ENCODE data around the gene DOCK2.

DNA sequence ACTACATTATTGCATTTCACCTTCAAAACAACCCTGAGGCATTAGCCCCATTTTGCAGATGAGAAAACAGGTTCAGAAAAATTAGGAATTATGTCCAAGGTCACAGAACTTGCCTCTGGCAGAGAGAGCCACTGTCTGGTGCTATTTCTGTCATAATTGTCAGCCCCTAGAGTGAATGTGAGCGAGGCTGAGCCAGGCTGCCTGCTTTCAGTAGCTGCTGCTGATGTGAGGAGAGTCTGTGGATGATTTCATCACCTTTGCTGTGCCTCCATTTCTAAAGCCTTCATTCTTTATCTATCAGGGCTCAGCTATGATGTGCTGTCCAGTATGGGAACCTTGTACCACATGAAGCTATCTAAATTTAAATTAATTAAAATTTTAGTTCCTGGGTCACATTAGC lies 271.8 kb downstream of the DOCK2 start:
- TF ChIP-seq, protein P1, sequence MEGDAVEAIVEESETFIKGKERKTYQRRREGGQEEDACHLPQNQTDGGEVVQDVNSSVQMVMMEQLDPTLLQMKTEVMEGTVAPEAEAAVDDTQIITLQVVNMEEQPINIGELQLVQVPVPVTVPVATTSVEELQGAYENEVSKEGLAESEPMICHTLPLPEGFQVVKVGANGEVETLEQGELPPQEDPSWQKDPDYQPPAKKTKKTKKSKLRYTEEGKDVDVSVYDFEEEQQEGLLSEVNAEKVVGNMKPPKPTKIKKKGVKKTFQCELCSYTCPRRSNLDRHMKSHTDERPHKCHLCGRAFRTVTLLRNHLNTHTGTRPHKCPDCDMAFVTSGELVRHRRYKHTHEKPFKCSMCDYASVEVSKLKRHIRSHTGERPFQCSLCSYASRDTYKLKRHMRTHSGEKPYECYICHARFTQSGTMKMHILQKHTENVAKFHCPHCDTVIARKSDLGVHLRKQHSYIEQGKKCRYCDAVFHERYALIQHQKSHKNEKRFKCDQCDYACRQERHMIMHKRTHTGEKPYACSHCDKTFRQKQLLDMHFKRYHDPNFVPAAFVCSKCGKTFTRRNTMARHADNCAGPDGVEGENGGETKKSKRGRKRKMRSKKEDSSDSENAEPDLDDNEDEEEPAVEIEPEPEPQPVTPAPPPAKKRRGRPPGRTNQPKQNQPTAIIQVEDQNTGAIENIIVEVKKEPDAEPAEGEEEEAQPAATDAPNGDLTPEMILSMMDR (IDR thresholded peaks at IDR 0.05), result no peak
- no peak for TF ChIP-seq SP1 (CRISPR knock-in tag; conservative IDR thresholded peaks at IDR 0.05)
- no peak for TF ChIP-seq TEAD4 (CRISPR knock-in tag; IDR thresholded peaks at IDR 0.05)
- TF ChIP-seq, protein P2, sequence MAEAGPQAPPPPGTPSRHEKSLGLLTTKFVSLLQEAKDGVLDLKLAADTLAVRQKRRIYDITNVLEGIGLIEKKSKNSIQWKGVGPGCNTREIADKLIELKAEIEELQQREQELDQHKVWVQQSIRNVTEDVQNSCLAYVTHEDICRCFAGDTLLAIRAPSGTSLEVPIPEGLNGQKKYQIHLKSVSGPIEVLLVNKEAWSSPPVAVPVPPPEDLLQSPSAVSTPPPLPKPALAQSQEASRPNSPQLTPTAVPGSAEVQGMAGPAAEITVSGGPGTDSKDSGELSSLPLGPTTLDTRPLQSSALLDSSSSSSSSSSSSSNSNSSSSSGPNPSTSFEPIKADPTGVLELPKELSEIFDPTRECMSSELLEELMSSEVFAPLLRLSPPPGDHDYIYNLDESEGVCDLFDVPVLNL (CRISPR knock-in tag; IDR thresholded peaks at IDR 0.05; ENCODE audit: borderline replicate concordance, low read depth), result no peak
- TF ChIP-seq, protein P3, sequence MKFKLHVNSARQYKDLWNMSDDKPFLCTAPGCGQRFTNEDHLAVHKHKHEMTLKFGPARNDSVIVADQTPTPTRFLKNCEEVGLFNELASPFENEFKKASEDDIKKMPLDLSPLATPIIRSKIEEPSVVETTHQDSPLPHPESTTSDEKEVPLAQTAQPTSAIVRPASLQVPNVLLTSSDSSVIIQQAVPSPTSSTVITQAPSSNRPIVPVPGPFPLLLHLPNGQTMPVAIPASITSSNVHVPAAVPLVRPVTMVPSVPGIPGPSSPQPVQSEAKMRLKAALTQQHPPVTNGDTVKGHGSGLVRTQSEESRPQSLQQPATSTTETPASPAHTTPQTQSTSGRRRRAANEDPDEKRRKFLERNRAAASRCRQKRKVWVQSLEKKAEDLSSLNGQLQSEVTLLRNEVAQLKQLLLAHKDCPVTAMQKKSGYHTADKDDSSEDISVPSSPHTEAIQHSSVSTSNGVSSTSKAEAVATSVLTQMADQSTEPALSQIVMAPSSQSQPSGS (CRISPR knock-in tag; IDR thresholded peaks at IDR 0.05; ENCODE audit: borderline replicate concordance, low read depth), result no peak
- no peak for TF ChIP-seq ESRRA (CRISPR knock-in tag; IDR thresholded peaks at IDR 0.05; ENCODE audit: borderline replicate concordance)
- TF ChIP-seq, protein P4, sequence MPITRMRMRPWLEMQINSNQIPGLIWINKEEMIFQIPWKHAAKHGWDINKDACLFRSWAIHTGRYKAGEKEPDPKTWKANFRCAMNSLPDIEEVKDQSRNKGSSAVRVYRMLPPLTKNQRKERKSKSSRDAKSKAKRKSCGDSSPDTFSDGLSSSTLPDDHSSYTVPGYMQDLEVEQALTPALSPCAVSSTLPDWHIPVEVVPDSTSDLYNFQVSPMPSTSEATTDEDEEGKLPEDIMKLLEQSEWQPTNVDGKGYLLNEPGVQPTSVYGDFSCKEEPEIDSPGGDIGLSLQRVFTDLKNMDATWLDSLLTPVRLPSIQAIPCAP (CRISPR knock-in tag; IDR thresholded peaks at IDR 0.05), result no peak
- TF ChIP-seq, protein P5, sequence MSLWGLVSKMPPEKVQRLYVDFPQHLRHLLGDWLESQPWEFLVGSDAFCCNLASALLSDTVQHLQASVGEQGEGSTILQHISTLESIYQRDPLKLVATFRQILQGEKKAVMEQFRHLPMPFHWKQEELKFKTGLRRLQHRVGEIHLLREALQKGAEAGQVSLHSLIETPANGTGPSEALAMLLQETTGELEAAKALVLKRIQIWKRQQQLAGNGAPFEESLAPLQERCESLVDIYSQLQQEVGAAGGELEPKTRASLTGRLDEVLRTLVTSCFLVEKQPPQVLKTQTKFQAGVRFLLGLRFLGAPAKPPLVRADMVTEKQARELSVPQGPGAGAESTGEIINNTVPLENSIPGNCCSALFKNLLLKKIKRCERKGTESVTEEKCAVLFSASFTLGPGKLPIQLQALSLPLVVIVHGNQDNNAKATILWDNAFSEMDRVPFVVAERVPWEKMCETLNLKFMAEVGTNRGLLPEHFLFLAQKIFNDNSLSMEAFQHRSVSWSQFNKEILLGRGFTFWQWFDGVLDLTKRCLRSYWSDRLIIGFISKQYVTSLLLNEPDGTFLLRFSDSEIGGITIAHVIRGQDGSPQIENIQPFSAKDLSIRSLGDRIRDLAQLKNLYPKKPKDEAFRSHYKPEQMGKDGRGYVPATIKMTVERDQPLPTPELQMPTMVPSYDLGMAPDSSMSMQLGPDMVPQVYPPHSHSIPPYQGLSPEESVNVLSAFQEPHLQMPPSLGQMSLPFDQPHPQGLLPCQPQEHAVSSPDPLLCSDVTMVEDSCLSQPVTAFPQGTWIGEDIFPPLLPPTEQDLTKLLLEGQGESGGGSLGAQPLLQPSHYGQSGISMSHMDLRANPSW (CRISPR knock-in tag; conservative IDR thresholded peaks at IDR 0.05; ENCODE audit: low read depth), result no peak
- TF ChIP-seq, protein P6, sequence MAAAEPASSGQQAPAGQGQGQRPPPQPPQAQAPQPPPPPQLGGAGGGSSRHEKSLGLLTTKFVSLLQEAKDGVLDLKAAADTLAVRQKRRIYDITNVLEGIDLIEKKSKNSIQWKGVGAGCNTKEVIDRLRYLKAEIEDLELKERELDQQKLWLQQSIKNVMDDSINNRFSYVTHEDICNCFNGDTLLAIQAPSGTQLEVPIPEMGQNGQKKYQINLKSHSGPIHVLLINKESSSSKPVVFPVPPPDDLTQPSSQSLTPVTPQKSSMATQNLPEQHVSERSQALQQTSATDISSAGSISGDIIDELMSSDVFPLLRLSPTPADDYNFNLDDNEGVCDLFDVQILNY (CRISPR knock-in tag; IDR thresholded peaks at IDR 0.05), result no peak
- TF ChIP-seq, protein P7, sequence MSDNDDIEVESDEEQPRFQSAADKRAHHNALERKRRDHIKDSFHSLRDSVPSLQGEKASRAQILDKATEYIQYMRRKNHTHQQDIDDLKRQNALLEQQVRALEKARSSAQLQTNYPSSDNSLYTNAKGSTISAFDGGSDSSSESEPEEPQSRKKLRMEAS (CRISPR knock-in tag; IDR thresholded peaks at IDR 0.05), result no peak
- no peak for TF ChIP-seq CREB1 (CRISPR knock-in tag; IDR thresholded peaks at IDR 0.05)
- no peak for TF ChIP-seq FOXK1 (CRISPR knock-in tag; IDR thresholded peaks at IDR 0.05)
- no peak for TF ChIP-seq MXD4 (CRISPR knock-in tag; IDR thresholded peaks at IDR 0.05; ENCODE audit: borderline replicate concordance)

Measured in WTC11 (cell line).